GM19193 (cell line): ENCODE data around the gene BMPR2.

ENCODE experiments used
- POLR2A ChIP-seq: IDR thresholded peaks from 4 replicates; pipeline ENCODE4 v1.6.1; 2011; ENCODE audit not compliant: insufficient read depth, insufficient read length; ENCODE audit errors: extremely low read depth

BMPR2 gene

DNA sequence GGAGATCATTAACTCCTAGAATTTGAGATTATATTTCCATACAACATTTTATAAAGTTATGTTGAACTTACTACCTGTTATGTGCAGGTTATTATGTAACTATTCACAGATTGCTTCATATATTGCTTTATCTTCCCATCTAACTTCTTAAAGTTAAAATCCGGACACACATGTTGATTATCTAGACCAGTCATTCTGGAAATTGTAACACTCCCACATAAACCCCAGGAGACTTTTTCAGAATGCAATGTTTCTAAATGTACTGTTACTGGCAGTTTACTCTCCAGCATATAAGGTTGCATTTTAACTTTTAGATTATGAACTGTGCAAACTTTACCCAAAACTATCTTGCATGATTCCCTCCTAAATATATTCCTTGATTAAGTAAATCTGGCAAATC is 188.1 kb downstream of the BMPR2 start:
- no peak for TF ChIP-seq POLR2A

DNA sequence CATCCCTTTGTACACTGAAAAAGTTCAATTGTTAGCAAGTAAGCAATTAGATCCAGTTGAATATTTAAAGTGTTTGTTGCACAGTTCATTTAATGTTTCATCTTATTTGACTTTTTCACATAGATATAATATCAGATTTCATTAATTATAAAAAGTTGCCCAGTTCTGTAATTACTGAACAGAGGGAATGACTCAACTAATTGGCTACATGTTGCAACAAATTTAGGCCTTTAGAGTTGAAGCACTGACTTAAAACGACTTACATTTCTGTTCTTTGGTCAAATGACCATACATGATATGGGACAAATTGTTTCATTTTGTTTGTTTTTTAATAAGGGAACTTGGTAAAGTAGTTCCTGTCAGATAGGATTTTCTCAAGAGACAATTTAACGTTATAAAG is 190.2 kb downstream of the BMPR2 start:
- no peak for TF ChIP-seq POLR2A

- no peak for TF ChIP-seq POLR2A
Measured at GRCh38 chr2:202574541-202574940, 198.4 kb downstream of the BMPR2 start.

DNA sequence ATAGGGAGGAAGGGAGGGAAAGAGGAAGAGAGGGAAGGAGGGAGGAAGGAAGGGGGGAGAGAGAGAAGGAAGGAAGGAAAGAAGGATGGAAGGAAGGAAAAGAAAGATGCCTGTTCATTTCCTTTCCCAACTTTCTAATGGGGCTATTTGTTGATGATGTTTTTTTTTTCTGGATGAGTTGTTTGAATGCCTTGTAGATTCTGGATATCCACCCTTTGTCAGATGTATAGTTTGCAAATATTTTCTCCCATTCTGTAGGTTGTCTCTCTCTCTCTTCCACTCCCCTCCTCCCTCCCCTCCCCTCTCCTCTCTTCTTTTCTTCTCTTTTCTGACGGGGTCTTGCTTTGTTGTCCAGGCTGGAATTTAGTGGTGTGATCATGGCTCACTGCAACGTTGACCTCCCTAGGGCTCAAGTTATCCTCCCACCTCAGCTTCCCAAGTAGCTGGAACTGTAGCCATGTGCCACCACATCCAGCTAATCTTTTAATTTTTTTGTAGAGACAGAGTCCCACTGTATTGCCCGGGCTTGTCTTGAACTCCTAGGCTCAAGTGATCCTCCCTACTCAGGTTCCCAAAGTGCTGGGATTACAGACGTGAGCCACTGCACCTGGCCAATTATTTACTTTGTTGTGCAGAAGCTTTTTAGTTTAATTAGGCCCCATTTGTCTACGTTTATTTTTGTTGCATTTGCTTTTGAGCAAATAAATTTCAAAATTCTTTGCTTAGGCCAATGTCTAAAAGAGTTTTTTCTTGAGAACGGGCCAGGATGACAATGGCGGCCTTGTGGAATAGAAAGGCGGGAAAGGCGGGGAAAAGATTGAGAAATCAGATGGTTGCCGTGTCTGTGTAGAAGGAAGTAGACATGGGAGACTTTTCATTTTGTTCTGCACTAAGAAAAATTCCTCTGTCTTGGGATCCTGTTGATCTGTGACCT is 201.4 kb downstream of the BMPR2 start:
- TF ChIP-seq POLR2A, result no peak

GRCh38 chr2:202583709-202584219 is 207.6 kb downstream of the BMPR2 start:
- no peak for TF ChIP-seq POLR2A

GRCh38 chr2:202588647-202589581 is 212.8 kb downstream of the BMPR2 start:
- TF ChIP-seq POLR2A, result no peak

- TF ChIP-seq POLR2A, result no peak
Measured at GRCh38 chr2:202589582-202589949, 213.4 kb downstream of the BMPR2 start.

- no peak for TF ChIP-seq POLR2A
Measured at GRCh38 chr2:202592566-202592965, 216.4 kb downstream of the BMPR2 start.

DNA sequence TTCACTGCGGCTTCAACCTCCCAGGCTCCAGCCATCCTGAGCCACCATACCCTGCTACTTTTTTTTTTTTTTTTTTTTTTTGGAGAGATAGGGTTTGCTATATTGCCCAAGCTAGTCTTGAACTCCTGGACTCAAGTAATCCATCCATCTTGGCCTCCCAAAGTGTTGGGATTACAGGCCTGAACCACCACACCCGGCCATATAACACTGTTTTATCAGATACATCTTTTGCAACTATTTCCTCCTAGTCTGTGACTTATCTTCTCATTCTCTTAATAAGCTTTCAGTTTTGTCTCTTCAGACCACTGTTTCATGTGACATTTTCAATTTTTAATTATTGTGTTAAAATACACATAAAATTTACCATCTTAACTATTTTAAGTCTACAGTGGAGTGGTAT is 223.0 kb downstream of the BMPR2 start:
- TF ChIP-seq POLR2A, result no peak

DNA sequence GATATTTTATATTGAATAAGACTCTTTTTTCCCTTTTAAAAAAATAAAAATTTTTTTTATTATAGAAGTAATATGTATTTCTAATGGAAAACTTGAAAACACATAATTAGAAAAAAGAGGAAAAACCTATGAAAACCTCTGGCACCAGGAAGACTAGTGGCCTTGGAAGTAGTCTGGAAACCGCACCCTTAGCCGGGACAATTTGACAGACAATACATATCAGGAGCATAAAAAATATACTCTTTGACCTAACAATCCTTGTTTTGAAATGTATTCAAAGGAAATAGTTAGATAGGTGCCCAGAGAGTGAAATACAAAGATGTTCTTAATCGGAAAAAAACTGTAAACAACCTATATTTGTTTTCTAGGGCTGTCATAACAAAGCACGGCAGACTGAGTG is 223.8 kb downstream of the BMPR2 start:
- TF ChIP-seq POLR2A, result no peak

GRCh38 chr2:202604699-202605098 is 228.6 kb downstream of the BMPR2 start:
- no peak for TF ChIP-seq POLR2A

GRCh38 chr2:202605174-202605573 is 229.0 kb downstream of the BMPR2 start:
- TF ChIP-seq POLR2A, result no peak

- TF ChIP-seq POLR2A, result no peak
Measured at GRCh38 chr2:202608142-202608852, 232.2 kb downstream of the BMPR2 start.

DNA sequence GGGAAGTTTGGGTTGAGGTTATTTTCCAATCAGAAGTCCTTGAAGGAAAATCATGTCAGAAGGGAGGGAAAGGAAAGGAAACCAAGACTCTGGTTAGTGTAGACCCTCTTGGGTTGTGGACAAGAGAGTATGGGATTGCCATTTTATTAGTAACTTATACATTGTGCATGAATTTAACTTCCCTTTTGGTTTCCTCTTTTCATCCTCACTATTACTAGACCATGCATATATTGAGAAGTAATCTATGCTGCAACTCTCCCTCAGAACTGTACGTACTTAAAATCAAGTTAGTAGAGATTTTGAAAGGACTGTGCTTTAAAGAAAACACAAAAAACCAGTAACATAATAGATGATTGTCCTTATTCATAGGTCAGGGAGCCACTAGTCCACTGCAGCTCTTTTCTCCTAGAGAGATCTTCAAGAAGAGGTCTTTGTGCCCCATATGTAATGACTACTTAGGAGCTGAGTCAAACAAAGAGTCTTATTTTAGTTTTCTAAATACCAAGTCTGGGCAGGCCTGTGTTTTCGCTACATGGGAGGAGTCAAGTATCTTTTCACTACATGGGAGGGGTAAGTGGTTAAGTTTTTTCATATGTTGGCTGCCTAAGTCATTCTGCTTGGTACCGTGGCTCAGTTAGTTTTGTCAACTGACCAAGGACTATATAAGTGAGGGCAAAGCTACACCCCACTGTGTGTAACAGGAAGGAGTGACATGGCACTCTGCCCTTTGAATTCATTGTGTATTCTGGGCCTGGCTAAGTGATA is 233.4 kb downstream of the BMPR2 start:
- TF ChIP-seq POLR2A, result no peak
